GM12878 (cell line): ENCODE measurements around the gene ZNF225. TPM values are rescaled to one million over a fixed set of nuclear protein-coding genes. Genes with fewer than 3 reads are reported as not detected.

Source experiments
- ATAC-seq: fragments of 200-7000 bp; cut with Tn5 transposase; 3 replicates; pipeline ENCODE4 v1.9.1; 2020; ENCODE audit warnings: mild to moderate bottlenecking, moderate library complexity
- BruUV-seq: library from RNA; stranded (reverse); fragments of 400-500 nt; replicated peaks from 2 replicates; lab custom pipeline; 2021; lab: Mats Ljungman, UMichigan
- CTCF ChIA-PET: fragments of 300-600 bp; sonication (Branson Sonifier 250); formaldehyde crosslinking; extraction: SDS; loops from one replicate; lab custom pipeline; 2021; ENCODE audit warnings: inconsistent platforms; lab: Yijun Ruan, JAX
- POLR2A ChIA-PET: fragments of 350-600 bp; formaldehyde crosslinking; extraction: SDS; loops from one replicate; lab custom pipeline; 2021; ENCODE audit warnings: inconsistent platforms; lab: Charles Lee
- RAD21 ChIA-PET: fragments of 300-600 bp; sonication (Branson Sonifier 250); formaldehyde crosslinking; loops from one replicate; lab custom pipeline; 2023; ENCODE audit warnings: antibody characterized with exemption; ENCODE audit not compliant: unreplicated experiment; lab: Charles Lee
- SMC1A ChIA-PET: fragments of 300-600 bp; sonication (Branson Sonifier 250); formaldehyde crosslinking; loops from one replicate; lab custom pipeline; 2023; ENCODE audit not compliant: unreplicated experiment, uncharacterized antibody; lab: Charles Lee
- DNase-seq: peaks from one replicate; pipeline ENCODE4 v3.0.0-alpha.2; 2011; ENCODE audit warnings: low read depth, low spot score
- FAIRE-seq: peaks from 3 replicates; lab custom pipeline; 2011; peaks lifted over from hg19 to GRCh38; lab: Jason Lieb, UNC
- H2AFZ ChIP-seq: 2 replicates; pipeline ENCODE4 v1.6.0; 2011; ENCODE audit warnings: low read depth, low read length, control low read depth; ENCODE audit not compliant: control insufficient read depth
- H3K27ac ChIP-seq: 2 replicates; pipeline ENCODE4 v1.5.1; 2011; ENCODE audit warnings: control low read depth; ENCODE audit not compliant: control insufficient read depth, insufficient read depth
- H3K27me3 ChIP-seq, 2 experiments: replicated peaks in 1 of 2; 2 replicates each; pipeline versions ENCODE4 v1.6.0 to v1.6.1; 2011; ENCODE audit warnings: low read length in 1 of 2; ENCODE audit not compliant: control insufficient read depth in 2 of 2, insufficient read depth in 2 of 2
- H3K36me3 ChIP-seq, 2 experiments: 2 replicates each; pipeline ENCODE4 v1.5.1; 2011; ENCODE audit warnings: low read length in 1 of 2; ENCODE audit not compliant: control insufficient read depth in 2 of 2, insufficient read depth in 2 of 2
- H3K4me1 ChIP-seq: 2 replicates; pipeline ENCODE4 v1.6.1; 2011; ENCODE audit warnings: mild to moderate bottlenecking, low read length, moderate library complexity, mixed read lengths; ENCODE audit not compliant: control insufficient read depth, insufficient read depth
- H3K4me2 ChIP-seq: 2 replicates; pipeline ENCODE4 v1.6.0; 2011; ENCODE audit warnings: control low read depth; ENCODE audit not compliant: control insufficient read depth, insufficient read depth
- H3K4me3 ChIP-seq: fragments of 200-600 bp; sonication (generic); 2 replicates; pipeline ENCODE4 v1.5.1; 2016
- H3K79me2 ChIP-seq: 2 replicates; pipeline ENCODE4 v1.6.0; 2011; ENCODE audit warnings: low read length; ENCODE audit not compliant: control insufficient read depth, insufficient read depth
- H3K9ac ChIP-seq: 2 replicates; pipeline ENCODE4 v1.8.0; 2011; ENCODE audit warnings: low read length, control low read depth, mixed read lengths; ENCODE audit not compliant: control insufficient read depth, insufficient read depth
- H3K9me3 ChIP-seq: replicated peaks from 3 replicates; pipeline ENCODE4 v1.5.1; 2011; ENCODE audit warnings: mild to moderate bottlenecking, low read length; ENCODE audit not compliant: control insufficient read depth, insufficient read depth
- H4K20me1 ChIP-seq: 2 replicates; pipeline ENCODE4 v1.6.0; 2011; ENCODE audit not compliant: control insufficient read depth, insufficient read depth
- ATF7 ChIP-seq: fragments of 450-650 bp; IDR thresholded peaks from 2 replicates; pipeline ENCODE4 v1.6.1; 2016; ENCODE audit warnings: low read depth, mild to moderate bottlenecking
- EGR1 ChIP-seq, 2 experiments: IDR thresholded peaks; 1 replicate in 1 of 2; 2 replicates in 1 of 2; pipeline ENCODE4 v1.6.1; 2011 to 2012; ENCODE audit warnings: low read depth in 2 of 2, low read length in 2 of 2, borderline replicate concordance in 1 of 2, mild to moderate bottlenecking in 1 of 2, moderate library complexity in 1 of 2
- ETV6 ChIP-seq, 2 experiments: fragments of 450-650 bp in 1 of 2; IDR thresholded peaks in 1 of 2; conservative IDR thresholded peaks in 1 of 2; 2 replicates each; pipeline ENCODE4 v1.6.1; 2014; ENCODE audit warnings: antibody characterized with exemption in 1 of 2, borderline replicate concordance in 1 of 2, low read depth in 1 of 2, mild to moderate bottlenecking in 1 of 2, moderate library complexity in 1 of 2
- GATAD2B ChIP-seq: fragments of 450-650 bp; conservative IDR thresholded peaks from 2 replicates; pipeline ENCODE4 v1.6.1; 2017; ENCODE audit warnings: low read depth, mild to moderate bottlenecking, moderate library complexity
- HDGF ChIP-seq: fragments of 450-650 bp; IDR thresholded peaks from 2 replicates; pipeline ENCODE4 v1.6.1; 2016; ENCODE audit warnings: antibody characterized with exemption
- IKZF1 ChIP-seq: fragments of 450-650 bp; conservative IDR thresholded peaks from 2 replicates; pipeline ENCODE4 v1.6.1; 2017; ENCODE audit warnings: antibody characterized with exemption, mild to moderate bottlenecking
- PAX8 ChIP-seq: fragments of 450-650 bp; IDR thresholded peaks from 2 replicates; pipeline ENCODE4 v1.6.1; 2017; ENCODE audit warnings: mild to moderate bottlenecking, moderate library complexity
- POLR2AphosphoS5 ChIP-seq: IDR thresholded peaks from 2 replicates; pipeline ENCODE4 v1.6.1; 2011; ENCODE audit warnings: mild to moderate bottlenecking, low read length, inconsistent platforms
- SUPT20H ChIP-seq: IDR thresholded peaks from 2 replicates; pipeline ENCODE4 v1.6.1; 2011; ENCODE audit warnings: low read depth, mild to moderate bottlenecking, low read length, moderate library complexity, borderline replicate concordance; ENCODE audit not compliant: control insufficient read depth
- TCF7 ChIP-seq: IDR thresholded peaks from 2 replicates; pipeline ENCODE4 v1.6.1; 2014; ENCODE audit warnings: antibody characterized with exemption, borderline replicate concordance
- ZNF274 ChIP-seq: IDR thresholded peaks from one replicate; pipeline ENCODE4 v1.8.0; 2011; ENCODE audit not compliant: insufficient read length, insufficient read depth
- ZNF384 ChIP-seq: IDR thresholded peaks from 2 replicates; pipeline ENCODE4 v1.6.1; 2012; ENCODE audit warnings: low read depth, mild to moderate bottlenecking, low read length, improper control_type of control experiment, borderline replicate concordance
- WGBS: methylation state at CpG from one replicate; pipeline ENCODE4 v1.1.6; 2016; ENCODE audit warnings: low lambda C conversion rate; ENCODE audit not compliant: insufficient replicate concordance, insufficient coverage; ENCODE audit errors: missing lambda C conversion rate; 5-methylcytosine and 5-hydroxymethylcytosine counted together
- in situ Hi-C: fragments of 300-500 bp; cut with MboI; formaldehyde crosslinking; loops from 9 replicates; pipeline ENCODE4 v1.14.3; 2018; ENCODE audit warnings: mixed read lengths
- intact Hi-C: fragments of 100-400 bp; cut with micrococcal nuclease; formaldehyde crosslinking; loops from one replicate; pipeline ENCODE4 v1.14.2; 2022; ENCODE audit not compliant: unreplicated experiment
- polyA plus RNA-seq, 11 experiments: library from polyadenylated mRNA; depleted of rRNA in 4 of 11; unstranded in 6 of 11; stranded (reverse) in 5 of 11; fragments of >200 nt; fragmentation: Nextera tagmentation in 4 of 11; fragmentation: Illumina TruSeq in 1 of 11; extraction: Ambion mirVana in 4 of 11; extraction: Trizol in 1 of 11; gene quantifications; 1 replicate in 1 of 11; 2 replicates in 10 of 11; pipeline versions ENCODE4 v1.2.1 to v1.2.3, GENCODE V29; 2011 to 2016; ENCODE audit warnings: inconsistent platforms in 2 of 11, missing spikeins in 2 of 11, low read depth in 1 of 11
- total RNA-seq, 4 experiments: library from RNA; depleted of rRNA in 3 of 4; stranded (reverse); fragments of >200 nt in 3 of 4; fragmentation: Illumina TruSeq in 1 of 4; extraction: Trizol in 1 of 4; gene quantifications; 2 replicates each; pipeline versions ENCODE4 v1.2.1 to v1.2.3, GENCODE V29; 2013 to 2021
- TF ChIP-seq, protein P1 (sequence below): fragments of 450-650 bp; IDR thresholded peaks from 2 replicates; pipeline ENCODE4 v1.6.1; 2017; ENCODE audit warnings: mild to moderate bottlenecking
- TF ChIP-seq, protein P2 (sequence below): fragments of 450-650 bp; IDR thresholded peaks from 2 replicates; pipeline ENCODE4 v1.6.1; 2018; ENCODE audit warnings: borderline replicate concordance, mild to moderate bottlenecking; ENCODE audit not compliant: partially characterized antibody

ZNF225 gene
- total and polyA plus RNA-seq, 10 of the 15 experiments (the other 5 are each of a cell fraction or from before 2014, with no cell fraction given), result 1.3 to 4.4 (median 2.6) TPM

GRCh38 chr19:44069415-44069814 is 43.8 kb upstream of the ZNF225 start:
- Histone ChIP-seq H3K4me1 (no peaks in the 10 kb centered on the region), H3K36me3 (no peaks in the 10 kb centered on the region; a peak in 1 of 4 replicates), H3K9ac (no peak overlapping the region), H3K4me2 (no peak overlapping the region)
- SMC1A ChIA-PET, result interaction anchor here (0.7 kb wide), 1 partner anchor 26 kb away, joined by 3 read pairs; no protein-coding TSS in a partner anchor
- DNase-seq, result no peak
- TF ChIP-seq HDGF (no peak), EGR1 (IDR thresholded peaks at IDR 0.05; ENCODE audit: borderline replicate concordance in 1 of 2, low read depth in 2 of 2, low read length in 2 of 2) (no peak), IKZF1 (no peak), PAX8 (no peak), ZNF384 (no peak), GATAD2B (no peak), TCF7 (no peak), ETV6 (conservative IDR thresholded peaks at IDR 0.05 in 1 of 2, IDR thresholded peaks at IDR 0.05 in 1 of 2; ENCODE audit: borderline replicate concordance in 1 of 2, low read depth in 1 of 2) (no peak), ATF7 (no peak), POLR2AphosphoS5 (no peak), SUPT20H (no peak), ZNF274 (no peak)
- TF ChIP-seq, protein P1, sequence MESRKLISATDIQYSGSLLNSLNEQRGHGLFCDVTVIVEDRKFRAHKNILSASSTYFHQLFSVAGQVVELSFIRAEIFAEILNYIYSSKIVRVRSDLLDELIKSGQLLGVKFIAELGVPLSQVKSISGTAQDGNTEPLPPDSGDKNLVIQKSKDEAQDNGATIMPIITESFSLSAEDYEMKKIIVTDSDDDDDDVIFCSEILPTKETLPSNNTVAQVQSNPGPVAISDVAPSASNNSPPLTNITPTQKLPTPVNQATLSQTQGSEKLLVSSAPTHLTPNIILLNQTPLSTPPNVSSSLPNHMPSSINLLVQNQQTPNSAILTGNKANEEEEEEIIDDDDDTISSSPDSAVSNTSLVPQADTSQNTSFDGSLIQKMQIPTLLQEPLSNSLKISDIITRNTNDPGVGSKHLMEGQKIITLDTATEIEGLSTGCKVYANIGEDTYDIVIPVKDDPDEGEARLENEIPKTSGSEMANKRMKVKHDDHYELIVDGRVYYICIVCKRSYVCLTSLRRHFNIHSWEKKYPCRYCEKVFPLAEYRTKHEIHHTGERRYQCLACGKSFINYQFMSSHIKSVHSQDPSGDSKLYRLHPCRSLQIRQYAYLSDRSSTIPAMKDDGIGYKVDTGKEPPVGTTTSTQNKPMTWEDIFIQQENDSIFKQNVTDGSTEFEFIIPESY, result no peak
- TF ChIP-seq, protein P2, sequence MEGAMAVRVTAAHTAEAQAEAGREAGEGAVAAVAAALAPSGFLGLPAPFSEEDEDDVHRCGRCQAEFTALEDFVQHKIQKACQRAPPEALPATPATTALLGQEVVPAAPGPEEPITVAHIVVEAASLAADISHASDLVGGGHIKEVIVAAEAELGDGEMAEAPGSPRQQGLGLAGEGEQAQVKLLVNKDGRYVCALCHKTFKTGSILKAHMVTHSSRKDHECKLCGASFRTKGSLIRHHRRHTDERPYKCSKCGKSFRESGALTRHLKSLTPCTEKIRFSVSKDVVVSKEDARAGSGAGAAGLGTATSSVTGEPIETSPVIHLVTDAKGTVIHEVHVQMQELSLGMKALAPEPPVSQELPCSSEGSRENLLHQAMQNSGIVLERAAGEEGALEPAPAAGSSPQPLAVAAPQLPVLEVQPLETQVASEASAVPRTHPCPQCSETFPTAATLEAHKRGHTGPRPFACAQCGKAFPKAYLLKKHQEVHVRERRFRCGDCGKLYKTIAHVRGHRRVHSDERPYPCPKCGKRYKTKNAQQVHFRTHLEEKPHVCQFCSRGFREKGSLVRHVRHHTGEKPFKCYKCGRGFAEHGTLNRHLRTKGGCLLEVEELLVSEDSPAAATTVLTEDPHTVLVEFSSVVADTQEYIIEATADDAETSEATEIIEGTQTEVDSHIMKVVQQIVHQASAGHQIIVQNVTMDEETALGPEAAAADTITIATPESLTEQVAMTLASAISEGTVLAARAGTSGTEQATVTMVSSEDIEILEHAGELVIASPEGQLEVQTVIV, result no peak
- TF ChIP-seq, all 136 proteins: peak for 0
- ChIA-PET RAD21 (no interaction called here), POLR2A (no interaction called here), CTCF (interaction anchor here (1.0 kb wide), 1 partner anchor 134 kb away, joined by 4 read pairs; the partner anchor contains the start of gene ZNF45)
- in situ Hi-C loops (no loop called here), intact Hi-C loops (no loop called here)
- Histone ChIP-seq H3K27me3 (no peaks in the 10 kb centered on the region), H3K79me2 (no peaks in the 10 kb centered on the region), H3K4me3 (no peak overlapping the region), H3K27ac (no peak overlapping the region), H3K9me3 (peaks cover 9% of the 10 kb centered on the region), H2AFZ (no peak overlapping the region), H4K20me1 (no peaks in the 10 kb centered on the region)
- WGBS, result 100% methylated on average over 1 of the region's 1 CpG
- ATAC-seq, result no peak
- FAIRE-seq, result no peak
- BruUV-seq, result no TSS peak
